GM20000 (cell line): ENCODE results near the gene SLC25A17.
"Not testable (repeated sequence)": the region's sequence is repeated elsewhere in the genome, so short reads cannot be mapped to it uniquely, and the experiment has no call there.

Experiments
- DNase-seq: peaks from one replicate; pipeline ENCODE4 v3.0.0; 2012; ENCODE audit warnings: low spot score
- CTCF ChIP-seq: IDR thresholded peaks from 2 replicates; pipeline ENCODE4 v1.5.1; 2012; ENCODE audit warnings: mild to moderate bottlenecking, control low read depth; ENCODE audit errors: extremely low read depth, missing control alignments

The SLC25A17 gene

DNA sequence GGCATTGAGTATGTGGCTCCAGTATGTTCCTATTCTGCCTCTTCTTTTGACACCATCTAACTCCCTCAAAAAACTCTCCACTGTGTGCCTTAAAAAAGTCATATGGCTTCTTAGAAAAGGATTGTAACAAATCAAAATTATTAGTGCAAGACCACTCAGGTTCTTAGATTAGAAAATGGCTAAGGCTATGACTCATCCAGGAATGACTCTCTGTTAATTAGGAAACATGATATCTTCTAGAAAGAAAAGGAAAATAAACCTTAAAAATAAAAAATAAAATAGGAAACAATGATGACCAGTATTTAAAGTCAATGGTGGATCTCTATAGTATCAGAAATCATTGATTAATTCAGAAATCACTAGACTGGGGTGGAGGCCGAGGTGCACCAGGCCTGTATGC, 21.7 kb downstream of the SLC25A17 start:
- TF ChIP-seq CTCF: no peak
- DNase-seq: no peak

DNA sequence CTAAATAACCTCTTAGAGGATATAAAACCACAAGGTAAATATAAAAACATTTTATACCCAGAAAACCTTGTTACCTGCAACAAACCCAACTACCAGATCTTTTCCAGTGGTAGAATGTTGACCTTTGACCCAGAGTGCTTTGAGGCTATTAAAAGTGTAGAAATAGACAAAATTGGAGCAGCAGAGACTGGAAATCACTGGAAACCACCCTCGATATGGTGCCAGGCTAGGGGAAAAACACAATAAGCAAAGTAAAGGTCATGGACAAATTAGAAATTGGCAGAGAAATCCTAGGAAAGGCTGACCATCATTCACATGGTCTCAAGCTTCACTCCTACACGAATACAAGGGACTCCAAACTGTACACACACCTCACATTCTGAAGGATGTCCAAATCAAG, 26.7 kb downstream of the SLC25A17 start:
- no peak for TF ChIP-seq CTCF
- DNase-seq: no peak

- no peak for DNase-seq
- no peak for TF ChIP-seq CTCF
Observed at GRCh38 chr22:40791241-40791640, 27.9 kb downstream of the SLC25A17 start.

DNA sequence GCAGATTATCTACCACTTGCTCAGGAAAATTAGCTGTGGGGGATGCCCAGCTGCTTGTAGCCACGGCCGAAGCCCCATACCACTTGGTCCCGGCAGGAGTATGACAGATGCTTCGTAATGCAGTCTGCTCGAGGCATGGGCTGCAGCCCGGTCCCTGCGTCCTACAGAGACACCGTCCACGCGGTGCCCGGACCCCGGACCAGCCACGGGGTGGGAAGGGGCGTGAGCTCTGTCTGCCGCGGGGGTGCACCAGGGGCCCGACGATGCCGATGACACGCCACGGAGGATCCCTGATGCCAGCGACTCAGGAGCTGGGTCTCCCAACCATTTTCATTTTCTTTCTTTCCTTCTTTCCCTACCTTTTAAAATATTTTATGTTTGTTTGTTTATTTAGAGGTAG, 30.0 kb downstream of the SLC25A17 start:
- no peak for TF ChIP-seq CTCF
- no peak for DNase-seq

- DNase-seq: no peak
- no peak for TF ChIP-seq CTCF
Observed at GRCh38 chr22:40782521-40782920, 36.6 kb downstream of the SLC25A17 start.

- DNase-seq: not testable (repeated sequence)
Observed at GRCh38 chr22:40781749-40782148, 37.4 kb downstream of the SLC25A17 start.

DNA sequence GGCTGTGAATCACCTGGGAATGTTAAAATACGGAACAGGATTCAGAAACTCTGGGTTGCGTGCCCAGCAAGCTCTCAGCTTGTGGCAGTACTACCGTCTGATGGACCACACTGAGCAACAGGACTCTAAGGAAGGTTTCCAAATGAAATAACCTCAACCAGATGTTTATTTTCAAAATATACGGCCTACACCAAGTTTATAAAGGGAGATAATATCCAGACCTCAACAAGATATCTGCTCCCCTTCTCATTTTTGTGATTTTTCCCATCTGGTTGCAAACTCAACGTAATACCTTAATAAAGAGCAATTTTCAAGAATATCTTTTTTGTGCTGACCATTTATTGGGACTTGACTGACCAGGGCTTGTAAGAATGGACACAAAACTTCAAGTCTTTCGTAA, 49.4 kb downstream of the SLC25A17 start:
- no peak for TF ChIP-seq CTCF
- DNase-seq: no peak

DNA sequence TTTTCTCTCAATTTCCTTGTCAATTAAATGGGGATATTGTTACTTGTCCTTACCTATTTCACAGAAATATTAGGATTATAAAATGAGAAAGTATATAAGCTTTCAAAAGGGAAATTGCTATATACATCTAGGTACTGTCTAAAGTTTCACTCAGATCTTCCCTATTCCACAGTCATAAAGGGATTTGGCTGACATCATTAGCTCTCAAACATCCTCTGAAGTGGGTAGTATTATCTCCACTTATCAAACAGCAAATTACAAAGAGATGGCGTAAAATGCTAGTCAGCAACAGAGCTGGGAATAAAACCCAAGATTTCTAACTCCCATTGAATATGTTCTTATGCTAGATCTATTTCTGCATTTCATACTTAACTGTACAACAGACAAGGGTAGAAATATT, 50.9 kb downstream of the SLC25A17 start:
- no peak for TF ChIP-seq CTCF
- no peak for DNase-seq
